Measurements from ENCODE around the gene GEMIN8.

- TF ChIP-seq RFX5 (IDR thresholded peaks at IDR 0.05) = no peak
- TF ChIP-seq CTCF (IDR thresholded peaks at IDR 0.05) = no peak
- TF ChIP-seq POLR2A (IDR thresholded peaks at IDR 0.05; ENCODE audit: low read length) = no peak
- no peak for TF ChIP-seq JUN (IDR thresholded peaks at IDR 0.05)
- TF ChIP-seq RAD21 (conservative IDR thresholded peaks at IDR 0.05 in 1 of 2, IDR thresholded peaks at IDR 0.05 in 1 of 2) = no peak
- no peak for TF ChIP-seq MAX (IDR thresholded peaks at IDR 0.05)
- no peak for TF ChIP-seq HDAC2 (IDR thresholded peaks at IDR 0.05)
These were observed 25.7 kb downstream of the GEMIN8 start for GRCh38 chrX:14003876-14004425.
